Measurements from ENCODE around the gene HORMAD2.
"Not testable (repeated sequence)": the region's sequence is repeated elsewhere in the genome, so short reads cannot be mapped to it uniquely, and the experiment has no call there.

Gene HORMAD2

DNA sequence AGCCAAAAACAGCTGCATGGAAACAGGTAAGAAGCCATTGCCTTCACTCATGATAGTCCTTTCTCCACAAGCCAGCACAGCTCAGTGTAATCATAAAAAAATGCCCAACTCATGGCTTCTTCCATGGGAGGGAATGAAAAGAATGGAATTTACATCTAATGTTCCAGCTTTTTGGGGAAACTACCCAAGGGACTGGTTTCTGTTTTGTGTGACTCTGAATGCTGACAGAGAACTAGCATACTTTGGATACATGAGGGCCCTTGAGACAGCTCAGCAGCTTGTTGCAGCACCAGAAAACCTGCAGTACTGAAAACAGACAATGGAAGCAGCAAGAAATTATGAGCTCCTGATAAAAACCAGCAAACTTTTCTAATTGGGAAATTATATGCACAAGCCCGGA lies 24.2 kb upstream of the HORMAD2 start:
- no peak for DNase-seq (ENCODE audit: low read depth in 1 of 2, low spot score in 1 of 2)

DNA sequence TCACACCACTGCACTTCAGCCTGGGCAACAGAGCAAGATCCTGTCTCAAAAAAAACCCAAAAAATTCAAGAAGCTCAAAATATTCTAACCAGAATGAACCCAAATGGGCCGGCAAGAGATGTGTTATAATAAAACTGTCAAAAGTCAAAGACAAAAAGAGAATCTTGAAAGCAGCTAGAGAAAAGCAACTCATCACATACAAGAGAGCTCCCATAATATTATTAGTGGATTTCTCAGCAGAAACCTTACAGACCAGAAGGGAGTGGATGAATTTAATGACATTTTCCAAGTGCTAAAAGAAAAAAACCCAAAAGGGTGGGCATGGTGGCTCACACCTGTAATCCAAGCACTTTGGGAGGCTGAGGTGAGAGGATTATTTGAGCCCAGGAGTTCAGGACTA lies 22.9 kb upstream of the HORMAD2 start:
- DNase-seq (ENCODE audit: low read depth in 1 of 2, low spot score in 1 of 2), result no peak

DNA sequence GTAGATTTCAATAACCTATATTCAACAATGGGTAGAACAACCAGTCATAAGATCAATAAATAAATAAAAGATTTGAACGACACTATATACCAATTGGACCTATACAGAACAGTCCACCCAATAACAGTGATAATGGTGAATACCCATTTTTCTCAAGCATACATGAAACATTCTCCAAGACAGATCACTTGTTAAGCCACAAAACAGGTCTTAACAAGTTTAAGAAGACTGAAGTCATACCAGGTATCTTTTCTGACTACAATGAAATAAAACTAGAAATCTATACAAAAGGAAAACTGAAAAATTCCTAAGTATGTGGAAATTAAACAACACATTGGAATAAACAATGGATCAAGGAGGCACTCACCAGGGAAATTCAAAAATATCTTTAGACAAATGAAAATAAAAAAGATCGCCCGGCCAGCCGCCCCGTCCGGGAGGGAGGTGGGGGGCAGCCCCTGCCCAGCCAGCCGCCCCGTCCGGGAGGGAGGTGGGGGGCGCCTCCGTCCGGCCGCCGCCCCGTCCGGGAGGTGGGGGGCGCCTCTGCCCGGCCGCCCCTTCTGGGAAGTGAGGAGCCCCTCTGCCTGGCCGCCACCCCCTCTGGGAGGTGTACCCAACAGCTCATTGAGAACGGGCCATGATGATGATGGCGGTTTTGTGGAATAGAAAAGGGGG lies 20.8 kb upstream of the HORMAD2 start:
- DNase-seq (ENCODE audit: low read depth in 1 of 2, low spot score in 1 of 2), result not testable (repeated sequence)

DNA sequence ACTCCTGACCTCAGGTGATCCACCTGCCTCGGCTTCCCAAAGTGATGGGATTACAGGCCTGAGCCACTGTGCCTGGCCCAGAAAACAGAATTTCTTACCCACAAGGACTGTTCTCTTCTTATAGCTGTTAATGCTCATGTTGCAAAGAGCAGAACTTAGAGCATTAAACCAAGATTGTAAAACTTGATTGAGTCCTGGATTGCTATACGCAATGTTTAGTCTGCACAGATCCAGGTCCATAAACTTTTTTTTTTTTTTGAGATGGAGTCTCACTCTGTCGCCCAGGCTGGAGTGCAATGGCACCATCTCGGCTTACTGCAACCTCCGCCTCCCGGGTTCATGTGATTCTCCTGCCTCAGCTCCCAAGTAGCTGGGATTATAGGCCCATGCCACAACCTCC lies 19.2 kb upstream of the HORMAD2 start:
- DNase-seq (ENCODE audit: low read depth in 1 of 2, low spot score in 1 of 2), result not testable (repeated sequence)

DNA sequence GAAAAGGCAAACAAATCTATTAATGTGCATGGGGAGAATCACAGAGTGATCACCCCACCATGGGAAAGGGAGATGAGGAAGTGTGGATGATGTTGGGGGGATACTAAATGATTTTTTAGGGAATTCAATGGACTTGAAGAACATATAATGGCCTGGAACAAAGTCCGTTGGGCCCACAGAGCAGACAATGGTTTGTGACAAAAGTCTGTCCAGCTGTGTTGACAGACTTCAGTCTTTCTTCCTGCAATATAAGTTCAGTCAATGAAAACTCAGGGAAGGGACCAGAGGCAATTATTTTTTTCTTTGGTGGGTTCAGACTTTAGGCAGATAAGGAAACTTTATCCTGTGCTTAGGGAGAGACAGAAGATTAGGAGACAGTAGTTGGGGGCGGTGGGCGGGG lies 18.0 kb upstream of the HORMAD2 start:
- DNase-seq (ENCODE audit: low read depth in 1 of 2, low spot score in 1 of 2), result no peak

DNA sequence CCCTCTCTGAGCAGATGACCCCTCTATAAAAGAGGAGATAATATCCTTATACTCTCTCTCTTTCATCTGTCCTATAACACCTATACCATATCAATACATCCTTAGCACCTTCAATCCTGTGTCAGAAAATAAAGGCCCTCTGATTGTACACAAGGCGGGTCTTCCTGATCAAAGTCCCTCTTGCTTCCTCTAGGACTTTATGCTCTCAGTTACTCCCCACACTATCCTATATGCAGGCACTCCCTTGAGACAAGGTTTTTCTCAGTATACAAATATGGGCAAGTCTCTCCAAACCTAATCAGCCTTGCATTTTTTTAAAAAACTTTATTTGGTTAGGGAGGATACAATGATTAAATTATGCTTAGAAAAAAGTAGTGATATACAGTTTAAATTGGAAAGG lies 17.3 kb upstream of the HORMAD2 start:
- DNase-seq (ENCODE audit: low read depth in 1 of 2, low spot score in 1 of 2), result no peak

DNA sequence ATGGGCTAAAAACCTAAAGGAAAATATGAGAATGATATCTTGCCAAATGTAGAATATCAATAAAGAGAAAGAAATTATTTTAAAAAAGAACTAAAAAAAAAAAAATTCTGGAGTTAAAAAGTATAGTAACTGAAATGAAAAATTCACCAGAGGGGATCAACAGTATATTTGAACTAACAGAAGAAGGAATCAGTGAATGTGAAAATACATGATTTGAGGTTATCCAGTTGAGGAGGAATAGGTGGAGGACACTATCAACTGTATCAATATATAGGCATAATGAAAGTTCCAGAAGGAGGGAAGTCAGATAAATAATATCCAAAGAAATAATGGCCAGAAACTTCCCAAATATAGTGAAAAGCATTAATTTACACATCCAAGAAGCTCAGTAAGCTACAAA lies 16.1 kb upstream of the HORMAD2 start:
- DNase-seq (ENCODE audit: low read depth in 1 of 2, low spot score in 1 of 2), result no peak

DNA sequence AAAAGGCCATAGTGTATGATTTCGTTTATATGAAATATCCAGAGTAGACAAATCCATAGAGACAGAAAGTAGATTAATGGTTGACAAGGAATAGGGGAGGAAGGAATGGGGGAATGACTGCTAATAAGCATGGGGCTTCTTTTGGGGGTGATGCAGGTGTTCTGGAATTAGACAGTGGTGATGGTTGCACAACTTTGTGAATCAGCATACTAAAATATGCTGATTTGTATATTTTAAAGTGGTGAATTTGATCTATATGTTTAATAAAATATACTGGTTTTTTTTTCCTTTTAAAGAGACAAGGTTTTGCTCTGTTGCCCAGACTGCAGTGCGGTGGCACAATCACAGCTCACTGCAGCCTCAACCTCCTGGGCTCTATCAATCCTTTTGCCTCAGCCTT lies 6.5 kb upstream of the HORMAD2 start:
- DNase-seq (ENCODE audit: low read depth in 1 of 2, low spot score in 1 of 2), result no peak

DNA sequence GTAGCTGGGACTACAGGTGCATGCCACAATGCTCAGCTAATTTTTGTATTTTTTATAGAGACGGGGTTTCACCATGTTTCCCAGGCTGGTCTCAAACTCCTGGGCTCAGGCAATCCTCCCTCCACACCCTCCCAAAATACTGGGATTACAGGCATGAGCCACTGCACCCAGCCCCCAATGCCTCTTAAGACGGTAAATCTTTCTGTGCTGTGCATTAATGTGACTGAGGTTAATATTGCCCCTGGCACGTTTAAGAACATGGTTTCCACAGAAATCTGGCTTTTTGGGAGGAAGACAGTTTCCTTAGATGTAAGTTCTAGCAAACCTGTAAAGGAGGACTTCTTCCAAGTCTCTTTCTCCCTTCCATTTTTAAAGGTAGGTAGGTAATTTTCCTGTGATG lies 6.1 kb upstream of the HORMAD2 start:
- no peak for DNase-seq (ENCODE audit: low read depth in 1 of 2, low spot score in 1 of 2)

DNA sequence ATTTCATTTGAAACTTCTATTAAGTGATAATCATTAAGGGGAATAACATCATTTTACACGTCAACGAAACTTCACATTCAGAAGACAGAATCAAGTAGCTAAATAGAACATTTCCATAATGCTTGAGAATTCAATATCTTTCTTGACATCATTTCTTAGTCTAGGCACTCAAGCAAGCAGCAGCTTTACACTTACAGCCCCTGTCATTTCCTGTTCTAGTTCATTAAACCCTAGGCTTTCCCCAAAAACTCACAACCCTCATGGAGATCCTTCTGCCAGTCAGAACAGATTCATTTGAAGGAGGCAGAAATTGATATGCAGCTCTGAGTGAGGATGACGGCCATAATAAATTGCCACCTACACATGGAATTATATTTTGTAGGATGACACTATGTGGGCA lies 5.3 kb upstream of the HORMAD2 start:
- DNase-seq (ENCODE audit: low read depth in 1 of 2, low spot score in 1 of 2), result no peak

DNA sequence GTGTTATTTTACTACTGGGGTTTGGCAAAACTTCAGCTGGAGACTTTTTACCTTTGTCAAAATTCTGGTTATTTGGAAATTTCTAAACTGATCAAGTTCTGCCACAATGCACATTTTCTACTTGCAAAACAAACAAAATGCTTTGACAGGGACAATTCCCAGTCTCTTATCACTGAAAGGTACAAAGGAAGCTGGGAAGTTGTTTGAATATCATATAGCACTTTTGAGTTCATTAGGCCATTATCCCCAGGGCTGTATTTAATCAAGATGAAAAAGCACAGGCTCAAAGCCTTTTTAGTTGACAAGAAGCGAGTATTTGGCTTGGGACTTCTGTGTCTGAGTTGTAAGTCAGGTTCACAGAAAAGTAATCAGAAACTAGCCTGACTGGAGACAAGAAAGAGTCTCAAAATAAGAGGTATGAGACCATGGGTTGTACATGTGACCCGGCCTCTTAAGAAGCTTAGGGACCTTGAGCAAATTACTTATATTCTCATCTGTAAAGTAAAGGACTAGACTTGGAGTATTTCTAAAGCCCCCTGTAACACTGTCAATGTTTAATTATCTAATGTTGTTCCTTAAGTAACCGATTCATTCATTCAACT lies 2.9 kb upstream of the HORMAD2 start:
- no peak for DNase-seq (ENCODE audit: low read depth in 1 of 2, low spot score in 1 of 2)

DNA sequence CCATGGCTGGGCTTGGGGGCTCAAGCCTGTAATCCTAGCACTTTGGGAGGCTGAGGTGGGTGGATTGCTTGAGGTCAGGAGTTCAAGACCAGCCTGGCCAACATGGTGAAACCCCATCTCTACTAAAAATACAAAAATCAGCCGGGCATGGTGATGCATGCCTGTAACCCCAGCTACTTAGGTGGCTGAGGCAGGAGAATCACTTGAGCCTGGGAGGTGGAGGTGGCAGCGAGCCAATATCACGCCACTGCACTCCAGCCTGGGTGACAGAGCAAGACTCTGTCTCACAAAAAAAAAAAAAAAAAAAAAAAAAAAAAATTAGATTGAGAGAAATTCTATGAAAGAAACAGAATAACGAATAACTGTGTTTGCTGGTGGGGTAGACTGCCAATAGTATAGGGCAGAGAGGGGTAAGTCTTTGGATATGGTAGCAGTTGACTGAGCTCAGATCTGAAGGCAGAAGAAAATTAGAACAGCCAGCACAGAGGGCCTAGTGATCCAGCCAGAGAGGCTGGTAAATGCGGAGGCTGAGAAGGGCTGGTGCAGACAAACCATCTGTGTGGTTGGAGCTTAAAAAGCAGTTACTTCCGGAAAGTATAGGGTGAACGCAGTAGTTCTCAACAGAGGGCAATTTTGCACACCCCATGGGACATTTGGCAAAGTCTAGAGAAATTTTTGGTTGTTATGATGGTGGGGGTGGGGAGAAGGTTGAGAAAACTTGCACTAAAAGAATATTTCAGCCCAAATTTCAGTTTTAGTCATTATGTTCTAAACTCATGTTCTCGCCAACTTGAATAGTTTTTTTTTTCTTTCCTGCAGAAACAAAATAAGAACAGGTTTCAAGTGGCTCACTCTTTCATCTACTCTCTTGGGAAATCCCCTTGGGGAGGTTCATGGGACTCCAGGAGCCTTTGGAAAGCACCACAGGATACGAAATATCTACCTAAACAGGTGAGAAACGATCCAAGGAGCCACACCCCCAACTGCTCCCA lies 1.6 kb upstream of the HORMAD2 start:
- DNase-seq (ENCODE audit: low read depth in 1 of 2, low spot score in 1 of 2), result no peak

DNA sequence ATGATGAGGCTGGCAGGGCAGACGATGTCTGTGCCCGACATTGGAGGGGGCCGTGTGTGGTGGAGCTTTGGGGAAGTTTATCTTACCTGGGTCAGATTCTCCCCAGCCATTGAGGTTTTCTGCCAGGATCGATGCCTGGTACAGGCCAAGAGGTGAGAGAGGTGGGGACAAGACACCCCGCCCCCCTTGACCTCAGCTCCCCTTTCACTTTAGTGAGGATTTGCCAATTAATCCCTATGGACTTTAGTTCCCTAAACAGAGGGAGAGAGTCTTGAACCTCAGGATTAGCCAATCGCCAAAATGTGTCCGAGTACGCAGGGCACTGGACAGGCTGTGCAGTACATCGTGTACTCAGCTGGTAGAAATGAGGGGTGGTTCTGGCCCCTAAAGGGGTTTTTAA lies 541 bp downstream of the HORMAD2 start:
- no peak for DNase-seq (ENCODE audit: low read depth in 1 of 2, low spot score in 1 of 2)

DNA sequence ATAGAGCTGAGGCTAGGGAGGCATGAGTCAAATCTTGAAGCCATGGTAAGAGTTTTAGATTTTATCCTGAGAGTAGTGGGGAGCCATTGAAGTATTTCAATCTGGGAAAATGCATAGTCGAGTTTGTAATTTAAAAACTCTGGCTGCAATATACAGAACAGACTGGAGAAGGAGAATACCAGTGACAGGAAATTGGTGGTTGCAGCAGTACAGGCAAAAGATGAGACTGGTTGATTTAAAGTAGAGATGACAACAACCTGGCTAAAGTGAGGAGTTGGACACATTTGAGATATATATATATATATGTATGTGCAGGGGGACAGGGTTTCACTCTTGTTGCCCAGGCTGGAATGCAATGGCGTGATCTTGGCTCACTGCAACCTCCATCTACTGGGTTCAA lies 6.2 kb downstream of the HORMAD2 start:
- DNase-seq (ENCODE audit: low read depth in 1 of 2, low spot score in 1 of 2), result no peak

DNA sequence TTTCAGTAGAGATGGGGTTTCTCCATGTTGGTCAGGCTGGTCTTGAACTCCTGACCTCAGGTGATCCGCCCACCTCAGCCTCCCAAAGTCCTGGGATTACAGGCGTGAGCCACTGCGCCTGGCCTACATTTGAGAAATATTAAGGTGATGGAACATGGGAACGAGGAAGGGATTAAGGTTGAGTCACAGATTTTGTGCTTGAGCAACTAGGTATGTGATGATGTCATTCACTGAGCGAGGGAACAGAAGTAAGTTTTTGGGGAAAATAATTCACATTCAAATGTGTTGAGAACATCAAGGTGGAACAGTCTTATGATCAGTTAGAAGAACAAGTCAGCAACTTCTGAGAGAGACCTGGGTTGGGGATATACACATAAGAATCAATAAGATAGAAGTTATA lies 6.8 kb downstream of the HORMAD2 start:
- not testable (repeated sequence) for DNase-seq (ENCODE audit: low read depth in 1 of 2, low spot score in 1 of 2)

DNA sequence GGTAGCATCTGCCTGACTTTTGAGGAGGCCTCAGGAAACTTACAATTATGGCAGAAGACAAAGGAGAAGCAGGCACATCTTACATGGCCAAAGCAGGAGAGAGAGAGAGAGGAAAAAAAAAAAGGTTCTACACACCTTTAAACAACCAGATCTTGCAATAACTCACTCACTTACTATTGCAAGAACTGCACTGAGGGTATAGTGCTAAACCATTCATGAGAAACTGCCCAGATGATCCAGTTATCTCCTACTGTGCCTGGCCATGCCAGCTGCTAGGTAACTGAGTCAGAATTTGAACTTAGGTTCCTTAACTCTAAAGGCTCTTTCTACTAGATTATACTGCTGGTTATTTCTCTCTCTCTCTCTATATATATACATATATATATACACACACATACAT lies 7.3 kb downstream of the HORMAD2 start:
- no peak for DNase-seq (ENCODE audit: low read depth in 1 of 2, low spot score in 1 of 2)

DNA sequence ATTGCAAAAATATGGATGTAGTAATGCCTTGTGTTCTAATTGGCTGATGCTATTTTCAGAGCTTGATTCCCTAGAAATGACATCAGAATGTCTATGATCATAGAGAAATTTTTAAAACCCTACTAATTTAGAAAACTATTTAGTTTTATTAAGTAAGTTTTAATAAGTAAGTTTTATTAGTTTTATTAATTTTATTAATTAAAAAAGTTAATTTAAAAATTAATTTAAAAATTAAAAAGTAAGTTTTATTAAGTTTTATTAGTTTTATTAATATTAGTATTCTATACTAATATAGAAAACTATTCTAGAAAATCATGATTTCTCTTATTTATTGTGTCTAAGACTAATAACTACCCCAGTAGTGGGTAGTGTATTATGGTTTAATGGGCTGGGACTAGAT lies 8.2 kb downstream of the HORMAD2 start:
- DNase-seq (ENCODE audit: low read depth in 1 of 2, low spot score in 1 of 2), result no peak

DNA sequence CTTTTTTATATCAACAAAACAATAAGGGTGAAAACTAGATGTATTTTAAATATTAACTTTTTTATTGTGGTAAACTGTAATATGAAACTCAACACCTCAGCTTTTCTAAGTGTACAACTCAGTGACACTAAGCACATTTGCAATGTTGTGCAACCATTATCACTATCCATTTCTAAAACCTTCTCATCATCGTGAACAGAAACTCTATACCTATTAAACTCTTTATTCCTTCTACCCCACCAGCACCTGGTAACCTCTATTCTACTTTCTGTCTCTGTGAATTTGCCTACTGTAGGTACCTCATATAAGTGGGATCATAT lies 9.4 kb downstream of the HORMAD2 start:
- DNase-seq (ENCODE audit: low read depth in 1 of 2, low spot score in 1 of 2), result no peak

DNA sequence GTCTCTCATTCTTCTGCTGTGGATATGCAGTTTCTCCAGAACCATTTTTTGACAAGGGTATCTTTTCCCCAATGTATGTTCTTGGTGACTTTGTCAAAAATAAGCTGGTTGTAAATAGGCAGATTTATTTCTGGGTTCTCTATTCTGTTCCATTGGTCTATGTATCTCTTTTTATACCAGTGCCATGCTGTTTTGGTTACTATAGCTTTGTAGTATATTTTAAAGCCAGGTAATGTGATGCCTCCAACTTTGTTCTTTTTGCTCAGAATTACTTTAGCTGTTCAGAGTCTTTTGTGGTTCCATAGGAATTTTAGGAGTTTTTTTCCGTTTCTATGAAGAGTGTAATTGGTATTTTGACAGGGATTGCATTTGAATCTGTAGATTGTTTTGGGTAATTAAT lies 12.4 kb downstream of the HORMAD2 start:
- DNase-seq (ENCODE audit: low read depth in 1 of 2, low spot score in 1 of 2), result no peak

DNA sequence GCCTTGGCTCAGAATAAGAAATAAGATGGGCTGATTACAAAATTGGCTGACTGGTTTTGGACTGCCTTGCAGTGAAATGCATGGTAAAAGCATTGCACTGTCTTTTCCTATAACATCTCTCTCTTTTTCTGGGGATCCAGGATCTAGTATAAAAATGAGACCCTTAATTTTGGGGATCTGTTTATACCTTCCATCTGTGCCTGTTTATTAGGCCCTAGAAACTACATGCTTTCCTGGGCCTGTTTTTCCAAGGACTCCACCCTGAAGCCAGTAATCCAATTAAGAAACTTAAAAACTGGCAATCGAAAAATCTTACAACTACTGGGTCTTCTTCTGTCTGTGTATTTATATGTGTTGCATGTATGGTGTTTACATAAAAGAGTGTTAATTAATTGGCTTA lies 14.5 kb downstream of the HORMAD2 start:
- no peak for DNase-seq (ENCODE audit: low read depth in 1 of 2, low spot score in 1 of 2)

DNA sequence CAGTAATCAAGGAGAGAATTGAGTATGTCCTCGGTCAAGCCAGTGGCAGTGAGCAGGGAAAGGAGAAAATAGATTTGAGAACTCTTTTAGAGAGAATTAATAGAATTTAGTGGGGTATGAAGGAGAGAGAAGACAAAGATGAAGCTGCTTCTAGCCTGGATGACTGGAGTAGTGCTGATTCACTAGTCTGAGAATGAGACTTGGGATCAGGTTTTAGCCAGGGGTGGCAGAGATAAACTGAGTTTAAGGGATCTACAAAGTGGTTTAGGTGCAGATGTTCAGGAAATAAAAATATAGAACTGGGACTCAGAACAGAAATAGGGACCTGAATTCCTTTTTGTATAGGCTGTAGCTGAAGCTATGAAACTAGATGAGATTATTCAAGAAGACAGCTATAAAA lies 17.6 kb downstream of the HORMAD2 start:
- no peak for DNase-seq (ENCODE audit: low read depth in 1 of 2, low spot score in 1 of 2)

DNA sequence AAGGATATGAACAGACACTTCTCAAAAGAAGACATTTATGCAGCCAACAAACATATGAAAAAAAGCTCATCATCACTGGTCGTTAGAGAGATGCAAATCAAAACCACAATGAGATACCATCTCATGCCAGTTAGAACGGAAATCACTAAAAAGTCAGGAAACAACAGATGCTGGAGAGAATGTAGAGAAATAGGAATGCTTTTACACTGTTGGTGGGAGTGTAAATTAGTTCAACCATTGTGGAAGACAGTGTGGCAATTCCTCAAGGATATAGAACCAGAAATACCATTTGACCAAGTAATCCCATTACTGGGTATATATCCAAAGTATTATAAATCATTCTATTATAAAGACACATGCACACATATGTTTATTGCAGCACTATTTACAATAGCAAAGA lies 20.5 kb downstream of the HORMAD2 start:
- DNase-seq (ENCODE audit: low read depth in 1 of 2, low spot score in 1 of 2), result not testable (repeated sequence)
